ENCODE data around the gene GOLGA2.

- TF ChIP-seq EZH2 (IDR thresholded peaks at IDR 0.05; ENCODE audit: borderline replicate concordance, low read depth, low read length, poor library complexity, severe bottlenecking) (no peak), CTCF (conservative IDR thresholded peaks at IDR 0.05; ENCODE audit: low read depth, low read length) (no peak)
Observed at GRCh38 chr9:128297221-128297773, 21.5 kb upstream of the GOLGA2 start.

All from A673 (cell line).